22Rv1 (cell line): ENCODE measurements around the gene DCPS.

ENCODE experiments used
- ZFX ChIP-seq: fragments of 450-650 bp; IDR thresholded peaks from 2 replicates; pipeline ENCODE4 v1.6.1; 2017; ENCODE audit warnings: antibody characterized with exemption, borderline replicate concordance
- TF ChIP-seq, protein P1 (sequence below): fragments of 450-650 bp; IDR thresholded peaks from 2 replicates; pipeline ENCODE4 v1.5.1; 2017; ENCODE audit warnings: mild to moderate bottlenecking

DNA sequence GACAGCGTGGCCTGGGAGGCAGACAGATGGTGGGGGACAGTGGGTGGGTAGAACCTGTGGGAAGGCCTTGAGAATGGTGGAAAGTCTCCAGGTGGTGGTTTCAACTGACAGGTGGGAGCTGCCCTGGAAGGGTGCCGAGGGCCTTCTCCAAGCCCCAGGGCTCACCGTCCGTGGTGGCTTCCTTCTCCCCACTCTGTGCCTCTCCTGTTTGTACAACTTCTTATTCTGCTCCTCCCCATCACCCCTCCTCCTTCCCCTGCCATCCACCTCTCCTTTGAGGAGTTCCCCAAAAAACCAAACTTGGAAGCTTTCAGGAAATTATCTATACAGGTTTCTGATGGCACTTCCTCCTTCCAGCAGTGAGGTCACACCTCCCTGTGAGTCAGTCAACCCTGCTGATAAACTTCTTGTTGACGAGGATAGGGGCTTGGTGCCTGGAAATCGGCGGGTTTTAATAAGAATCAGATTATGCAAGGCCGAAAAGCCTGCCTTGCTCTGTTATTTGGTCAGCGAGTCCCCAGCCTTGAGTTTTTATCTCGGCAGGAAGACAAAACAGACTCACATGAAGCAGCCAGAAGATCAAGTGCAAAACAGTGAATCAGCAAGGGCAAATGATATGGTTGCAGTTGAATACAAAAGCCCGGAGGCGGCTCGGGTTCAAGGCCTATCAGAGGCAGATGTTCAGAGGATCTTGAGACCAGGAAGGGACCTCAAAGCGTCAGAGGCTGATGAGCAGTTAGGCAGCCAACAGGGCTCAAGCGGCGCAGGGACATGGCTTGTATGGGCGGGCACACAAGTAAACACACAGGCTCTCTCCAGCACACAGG, 42.1 kb downstream of the DCPS start:
- TF ChIP-seq, protein P1, sequence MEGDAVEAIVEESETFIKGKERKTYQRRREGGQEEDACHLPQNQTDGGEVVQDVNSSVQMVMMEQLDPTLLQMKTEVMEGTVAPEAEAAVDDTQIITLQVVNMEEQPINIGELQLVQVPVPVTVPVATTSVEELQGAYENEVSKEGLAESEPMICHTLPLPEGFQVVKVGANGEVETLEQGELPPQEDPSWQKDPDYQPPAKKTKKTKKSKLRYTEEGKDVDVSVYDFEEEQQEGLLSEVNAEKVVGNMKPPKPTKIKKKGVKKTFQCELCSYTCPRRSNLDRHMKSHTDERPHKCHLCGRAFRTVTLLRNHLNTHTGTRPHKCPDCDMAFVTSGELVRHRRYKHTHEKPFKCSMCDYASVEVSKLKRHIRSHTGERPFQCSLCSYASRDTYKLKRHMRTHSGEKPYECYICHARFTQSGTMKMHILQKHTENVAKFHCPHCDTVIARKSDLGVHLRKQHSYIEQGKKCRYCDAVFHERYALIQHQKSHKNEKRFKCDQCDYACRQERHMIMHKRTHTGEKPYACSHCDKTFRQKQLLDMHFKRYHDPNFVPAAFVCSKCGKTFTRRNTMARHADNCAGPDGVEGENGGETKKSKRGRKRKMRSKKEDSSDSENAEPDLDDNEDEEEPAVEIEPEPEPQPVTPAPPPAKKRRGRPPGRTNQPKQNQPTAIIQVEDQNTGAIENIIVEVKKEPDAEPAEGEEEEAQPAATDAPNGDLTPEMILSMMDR, result no peak
- no peak for TF ChIP-seq ZFX
